ENCODE data around the gene BCR. TPM values are rescaled to one million over a fixed set of nuclear protein-coding genes. Genes with fewer than 3 reads are reported as not detected.

BCR gene
- total RNA-seq, 2 donors from 2014 or later = 102 to 172 TPM

DNA sequence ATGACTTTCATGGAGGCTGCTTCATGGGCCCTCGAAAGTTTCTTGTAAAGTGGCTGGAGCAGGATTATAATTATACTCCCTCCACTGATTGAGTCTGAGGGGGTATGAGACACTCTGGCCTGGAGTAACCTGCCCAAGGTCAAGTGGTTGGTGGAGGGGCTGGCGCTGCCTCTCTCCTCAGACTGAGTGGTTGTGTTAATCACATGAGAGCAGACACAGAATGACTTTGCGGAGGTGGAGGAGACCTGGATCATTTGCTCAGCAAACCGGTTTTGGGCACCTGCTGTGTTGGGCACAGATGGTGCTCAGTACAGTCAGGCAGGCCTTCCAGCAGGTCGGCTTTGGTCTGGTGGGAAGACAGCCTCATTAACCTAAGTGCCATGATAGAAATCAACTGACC, 11.8 kb downstream of the BCR start:
- Histone ChIP-seq H3K27ac (ENCODE audit: low read depth, low read length) (no peak overlapping the region), H3K27me3 (ENCODE audit: control insufficient read depth, insufficient read depth, low read length, poor library complexity, severe bottlenecking) (no peaks in the 10 kb centered on the region), H3K9ac (ENCODE audit: extremely low read depth, low read length, poor library complexity, severe bottlenecking) (no peak overlapping the region), H3K36me3 (ENCODE audit: control insufficient read depth, insufficient read depth, low read length) (peaks cover 58% of the 10 kb centered on the region), H3K4me3 (ENCODE audit: low read length) (no peak overlapping the region), H3K4me1 (ENCODE audit: control insufficient read depth, insufficient read depth, low read length) (peaks cover 8% of the 10 kb centered on the region), H3K9me3 (ENCODE audit: control insufficient read depth, low read length) (no peaks in the 10 kb centered on the region)
- H3K9me3 Mint-ChIP-seq = no peaks in the 10 kb centered on the region
- 87% methylated on average over 4 to 5 of the region's 5 CpGs for WGBS, 2 experiments (ENCODE audit: insufficient coverage in 1 of 2, insufficient read length in 1 of 2)
- DNase-seq = peak; percentile 70
- H3K27ac Mint-ChIP-seq = peak overlapping the region; percentile 32
- peaks cover 39% of the 10 kb centered on the region for H3K4me1 Mint-ChIP-seq
- TF ChIP-seq, protein P1, sequence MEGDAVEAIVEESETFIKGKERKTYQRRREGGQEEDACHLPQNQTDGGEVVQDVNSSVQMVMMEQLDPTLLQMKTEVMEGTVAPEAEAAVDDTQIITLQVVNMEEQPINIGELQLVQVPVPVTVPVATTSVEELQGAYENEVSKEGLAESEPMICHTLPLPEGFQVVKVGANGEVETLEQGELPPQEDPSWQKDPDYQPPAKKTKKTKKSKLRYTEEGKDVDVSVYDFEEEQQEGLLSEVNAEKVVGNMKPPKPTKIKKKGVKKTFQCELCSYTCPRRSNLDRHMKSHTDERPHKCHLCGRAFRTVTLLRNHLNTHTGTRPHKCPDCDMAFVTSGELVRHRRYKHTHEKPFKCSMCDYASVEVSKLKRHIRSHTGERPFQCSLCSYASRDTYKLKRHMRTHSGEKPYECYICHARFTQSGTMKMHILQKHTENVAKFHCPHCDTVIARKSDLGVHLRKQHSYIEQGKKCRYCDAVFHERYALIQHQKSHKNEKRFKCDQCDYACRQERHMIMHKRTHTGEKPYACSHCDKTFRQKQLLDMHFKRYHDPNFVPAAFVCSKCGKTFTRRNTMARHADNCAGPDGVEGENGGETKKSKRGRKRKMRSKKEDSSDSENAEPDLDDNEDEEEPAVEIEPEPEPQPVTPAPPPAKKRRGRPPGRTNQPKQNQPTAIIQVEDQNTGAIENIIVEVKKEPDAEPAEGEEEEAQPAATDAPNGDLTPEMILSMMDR (conservative IDR thresholded peaks at IDR 0.05) = no peak
- H3K4me3 Mint-ChIP-seq = no peak overlapping the region
- H3K27me3 Mint-ChIP-seq (ENCODE audit: insufficient read depth) = no peaks in the 10 kb centered on the region
- peaks cover 49% of the 10 kb centered on the region for H3K36me3 Mint-ChIP-seq (ENCODE audit: low read depth)

DNA sequence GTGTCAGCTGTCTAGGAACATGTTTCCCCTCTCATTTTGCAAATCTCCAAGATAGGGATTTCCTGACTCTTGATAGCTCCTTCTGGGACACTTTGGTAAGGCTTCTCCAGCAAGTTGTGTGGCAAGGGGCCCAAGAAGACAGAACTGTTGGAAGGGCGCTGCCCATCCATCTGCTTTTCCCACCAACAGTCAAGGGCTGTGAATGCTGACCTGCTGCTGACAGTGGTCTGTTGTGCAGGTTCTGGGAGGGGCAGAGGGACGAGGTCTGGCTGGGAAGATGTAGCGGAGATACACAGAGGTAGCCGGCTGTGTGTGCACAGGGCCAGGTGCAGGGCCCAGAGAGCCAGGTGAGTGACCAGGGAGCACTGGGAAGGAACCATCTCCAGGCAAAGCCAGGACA, 12.2 kb downstream of the BCR start:
- peaks cover 47% of the 10 kb centered on the region for H3K36me3 Mint-ChIP-seq (ENCODE audit: low read depth)
- peak overlapping the region; percentile 6 for H3K27ac ChIP-seq (ENCODE audit: low read depth, low read length)
- H3K9me3 Mint-ChIP-seq = no peaks in the 10 kb centered on the region
- H3K27me3 Mint-ChIP-seq (ENCODE audit: insufficient read depth) = no peaks in the 10 kb centered on the region
- H3K9me3 ChIP-seq (ENCODE audit: control insufficient read depth, low read length) = no peaks in the 10 kb centered on the region
- H3K27me3 ChIP-seq (ENCODE audit: control insufficient read depth, insufficient read depth, low read length, poor library complexity, severe bottlenecking) = no peaks in the 10 kb centered on the region
- peaks cover 54% of the 10 kb centered on the region for H3K36me3 ChIP-seq (ENCODE audit: control insufficient read depth, insufficient read depth, low read length)
- H3K9ac ChIP-seq (ENCODE audit: extremely low read depth, low read length, poor library complexity, severe bottlenecking) = no peak overlapping the region
- 95 to 100% methylated on average over 3 to 4 of the region's 4 CpGs for WGBS, 2 experiments (ENCODE audit: insufficient coverage in 1 of 2, insufficient read length in 1 of 2)
- H3K27ac Mint-ChIP-seq = peak overlapping the region; percentile 9
- no peak for DNase-seq
- no peak overlapping the region for H3K4me3 ChIP-seq (ENCODE audit: low read length)
- no peak overlapping the region for H3K4me3 Mint-ChIP-seq
- H3K4me1 Mint-ChIP-seq = peaks cover 40% of the 10 kb centered on the region
- TF ChIP-seq, protein P1 (conservative IDR thresholded peaks at IDR 0.05) = no peak
- H3K4me1 ChIP-seq (ENCODE audit: control insufficient read depth, insufficient read depth, low read length) = peaks cover 8% of the 10 kb centered on the region

DNA sequence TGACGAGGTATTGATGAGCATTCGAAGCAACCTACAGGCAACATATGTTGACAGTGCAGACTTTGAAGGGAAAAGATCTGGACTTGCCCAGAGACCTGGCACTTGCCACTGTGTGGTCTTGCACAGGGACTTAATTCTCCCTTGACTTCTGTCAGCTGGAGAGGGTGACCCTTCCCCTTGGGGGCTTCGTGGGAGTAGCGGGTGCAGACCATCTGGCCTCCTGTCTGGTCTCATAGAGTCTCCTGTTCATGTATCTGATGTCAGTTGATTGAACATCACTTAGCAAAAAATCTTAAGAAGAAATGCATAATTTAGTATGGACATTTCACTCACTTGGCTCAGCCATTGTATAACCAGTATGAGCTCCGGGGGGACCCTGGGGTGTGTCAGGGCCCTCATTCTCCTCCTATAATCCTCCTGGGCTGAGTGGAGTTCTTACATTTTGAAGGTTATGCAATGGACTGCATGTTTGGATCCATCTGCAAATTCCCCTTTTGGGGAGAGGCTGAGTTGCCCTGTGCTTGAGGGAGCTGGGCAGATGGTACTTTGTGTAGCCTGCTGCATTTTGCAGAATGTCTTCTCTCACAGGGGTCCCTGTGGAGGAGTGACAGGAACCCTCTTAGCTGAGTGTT, 13.0 kb downstream of the BCR start:
- Mint-ChIP-seq H3K27me3 (ENCODE audit: insufficient read depth) (no peaks in the 10 kb centered on the region), H3K4me3 (no peak overlapping the region), H3K36me3 (ENCODE audit: low read depth) (peaks cover 45% of the 10 kb centered on the region), H3K4me1 (peaks cover 36% of the 10 kb centered on the region), H3K9me3 (no peaks in the 10 kb centered on the region), H3K27ac (peak overlapping the region; percentile 78)
- H3K9me3 ChIP-seq (ENCODE audit: control insufficient read depth, low read length) = no peaks in the 10 kb centered on the region
- H3K27ac ChIP-seq (ENCODE audit: low read depth, low read length) = peak overlapping the region; percentile 6
- DNase-seq = no peak
- H3K9ac ChIP-seq (ENCODE audit: extremely low read depth, low read length, poor library complexity, severe bottlenecking) = no peak overlapping the region
- H3K4me1 ChIP-seq (ENCODE audit: control insufficient read depth, insufficient read depth, low read length) = peaks cover 8% of the 10 kb centered on the region
- H3K36me3 ChIP-seq (ENCODE audit: control insufficient read depth, insufficient read depth, low read length) = peaks cover 46% of the 10 kb centered on the region
- TF ChIP-seq, protein P1 (conservative IDR thresholded peaks at IDR 0.05) = no peak
- no peaks in the 10 kb centered on the region for H3K27me3 ChIP-seq (ENCODE audit: control insufficient read depth, insufficient read depth, low read length, poor library complexity, severe bottlenecking)
- H3K4me3 ChIP-seq (ENCODE audit: low read length) = no peak overlapping the region
- WGBS, 2 experiments (ENCODE audit: insufficient coverage in 1 of 2, insufficient read length in 1 of 2) = 94 to 100% methylated on average over 3 to 5 of the region's 5 CpGs
